B cell (primary cell): ENCODE results near the gene GPR150. TPM values are rescaled to one million over a fixed set of nuclear protein-coding genes. Genes with fewer than 3 reads are reported as not detected.

Experiments
- ATAC-seq: fragments of 200-7000 bp; cut with Tn5 transposase; one replicate; pipeline ENCODE4 v1.10.0; 2021; ENCODE audit warnings: low read depth, mild to moderate bottlenecking, moderate number of reproducible peaks, moderate library complexity
- CTCF ChIA-PET: fragments of 350-600 bp; sonication (Branson Sonifier 250); formaldehyde crosslinking; loops from one replicate; lab custom pipeline; 2021; ENCODE audit warnings: antibody characterized with exemption, inconsistent platforms; lab: Charles Lee
- POLR2A ChIA-PET: fragments of 350-600 bp; sonication (Branson Sonifier 250); formaldehyde crosslinking; loops from one replicate; lab custom pipeline; 2021; ENCODE audit warnings: antibody characterized with exemption; lab: Charles Lee
- DNase-seq: peaks from one replicate; pipeline ENCODE4 v3.0.0; 2013
- H2AFZ ChIP-seq: 2 replicates; pipeline ENCODE4 v1.6.1; 2012; ENCODE audit warnings: mild to moderate bottlenecking, low read depth, low read length; ENCODE audit not compliant: insufficient read depth, poor library complexity, severe bottlenecking
- H3K27ac ChIP-seq, 2 donors: 1 replicate in 1 of 2; 2 replicates in 1 of 2; pipeline ENCODE4 v1.5.1; 2012 to 2013; ENCODE audit warnings: low read length in 2 of 2, mild to moderate bottlenecking in 2 of 2, moderate library complexity in 1 of 2
- H3K27me3 ChIP-seq, 4 experiments: fragments of 200-600 bp in 1 of 4; sonication (generic) in 1 of 4; replicated peaks in 1 of 4; 1 replicate in 2 of 4; 2 replicates in 2 of 4; pipeline versions ENCODE4 v1.6.1 to v1.7.0; 2013 to 2016; ENCODE audit warnings: low read length in 3 of 4, mild to moderate bottlenecking in 2 of 4, mixed read lengths in 1 of 4, moderate library complexity in 1 of 4; ENCODE audit not compliant: insufficient read depth in 4 of 4, control insufficient read depth in 3 of 4; ENCODE audit errors: control extremely low read depth in 1 of 4
- H3K36me3 ChIP-seq, 2 experiments: replicated peaks in 1 of 2; 1 replicate in 1 of 2; 2 replicates in 1 of 2; pipeline versions ENCODE4 v1.6.1 to v1.7.1; 2013; ENCODE audit warnings: low read length in 1 of 2; ENCODE audit not compliant: insufficient read depth in 2 of 2, control insufficient read depth in 1 of 2; ENCODE audit errors: control extremely low read depth in 1 of 2, extremely low read depth in 1 of 2
- H3K4me1 ChIP-seq, 2 donors: fragments of 200-600 bp in 1 of 2; sonication (generic) in 1 of 2; 1 replicate in 1 of 2; 2 replicates in 1 of 2; pipeline versions ENCODE4 v1.5.1 to v1.6.1; 2013 to 2017; ENCODE audit warnings: low read length in 2 of 2; ENCODE audit not compliant: control insufficient read depth in 2 of 2, insufficient read depth in 2 of 2
- H3K4me2 ChIP-seq: replicated peaks from 2 replicates; pipeline ENCODE3; 2012; ENCODE audit warnings: mild to moderate bottlenecking, low read depth, low read length; ENCODE audit not compliant: poor library complexity, severe bottlenecking
- H3K4me3 ChIP-seq, 5 experiments: fragments of 200-600 bp in 1 of 5; sonication (generic) in 1 of 5; 1 replicate in 3 of 5; 2 replicates in 2 of 5; pipeline versions ENCODE4 v1.5.1 to v1.7.0; 2011 to 2016; ENCODE audit warnings: low read length in 4 of 5, mild to moderate bottlenecking in 4 of 5, low read depth in 2 of 5, control low read depth in 1 of 5, moderate library complexity in 1 of 5; ENCODE audit not compliant: insufficient read depth in 1 of 5; ENCODE audit errors: control extremely low read depth in 1 of 5, extremely low read depth in 1 of 5
- H3K79me2 ChIP-seq: fragments of 200-600 bp; sonication (generic); one replicate; pipeline ENCODE4 v1.6.0; 2016; ENCODE audit warnings: low read length; ENCODE audit not compliant: control insufficient read depth, insufficient read depth
- H3K9ac ChIP-seq: fragments of 200-600 bp; sonication (generic); 2 replicates; pipeline ENCODE4 v1.6.1; 2017; ENCODE audit warnings: mild to moderate bottlenecking, low read length, moderate library complexity
- H3K9me3 ChIP-seq, 3 donors: one replicate each; pipeline versions ENCODE4 v1.6.1 to v1.7.1; 2013; ENCODE audit warnings: low read length in 2 of 3; ENCODE audit not compliant: control insufficient read depth in 2 of 3, insufficient read depth in 1 of 3; ENCODE audit errors: control extremely low read depth in 1 of 3
- H4K20me1 ChIP-seq: 2 replicates; pipeline ENCODE4 v1.6.0; 2012; ENCODE audit warnings: mild to moderate bottlenecking, low read length; ENCODE audit not compliant: insufficient read depth, control insufficient read depth, poor library complexity, severe bottlenecking
- H3K27ac Mint-ChIP-seq: one replicate; pipeline ENCODE4 v1.8.0; 2021; ENCODE audit warnings: mixed read lengths
- H3K27me3 Mint-ChIP-seq: one replicate; pipeline ENCODE4 v1.8.0; 2021; ENCODE audit warnings: mixed read lengths
- H3K4me1 Mint-ChIP-seq: one replicate; pipeline ENCODE4 v1.8.0; 2021; ENCODE audit warnings: mixed read lengths
- H3K4me3 Mint-ChIP-seq: one replicate; pipeline ENCODE4 v1.8.0; 2021; ENCODE audit warnings: mixed read lengths
- H3K9me3 Mint-ChIP-seq: one replicate; pipeline ENCODE4 v1.8.0; 2022; ENCODE audit warnings: mixed read lengths; ENCODE audit not compliant: insufficient read depth
- CTCF ChIP-seq: fragments of 200-600 bp; IDR thresholded peaks from one replicate; pipeline ENCODE4 v1.8.0; 2022; ENCODE audit warnings: antibody characterized with exemption, mild to moderate bottlenecking
- EZH2 ChIP-seq: IDR thresholded peaks from 2 replicates; pipeline ENCODE4 v1.6.1; 2012; ENCODE audit warnings: borderline replicate concordance, low read depth, mild to moderate bottlenecking, moderate library complexity, low read length; ENCODE audit not compliant: insufficient read depth, poor library complexity, severe bottlenecking
- WGBS: methylation state at CpG from one replicate; pipeline ENCODE4 v1.1.5; 2013; ENCODE audit warnings: missing lambda C conversion rate; ENCODE audit not compliant: insufficient coverage; 5-methylcytosine and 5-hydroxymethylcytosine counted together
- intact Hi-C: fragments of 100-400 bp; cut with micrococcal nuclease; formaldehyde crosslinking; loops from one replicate; pipeline ENCODE4 v1.10.0; 2022
- polyA plus RNA-seq: library from polyadenylated mRNA; depleted of rRNA; stranded (reverse); fragments of >200 nt; gene quantifications from 2 replicates; pipeline ENCODE4 v1.2.3, GENCODE V29; 2012
- total RNA-seq, 2 donors: library from RNA; stranded (reverse); fragments of 120-200 nt in 1 of 2; gene quantifications; 1 replicate in 1 of 2; 2 replicates in 1 of 2; pipeline versions ENCODE4 v1.2.3 to v1.2.4, GENCODE V29; 2013 to 2022

Gene GPR150
- total and polyA plus RNA-seq, 2 donors (not counting 1 experiment from before 2014, with no cell fraction given) = 0.27 to 0.86 TPM

DNA sequence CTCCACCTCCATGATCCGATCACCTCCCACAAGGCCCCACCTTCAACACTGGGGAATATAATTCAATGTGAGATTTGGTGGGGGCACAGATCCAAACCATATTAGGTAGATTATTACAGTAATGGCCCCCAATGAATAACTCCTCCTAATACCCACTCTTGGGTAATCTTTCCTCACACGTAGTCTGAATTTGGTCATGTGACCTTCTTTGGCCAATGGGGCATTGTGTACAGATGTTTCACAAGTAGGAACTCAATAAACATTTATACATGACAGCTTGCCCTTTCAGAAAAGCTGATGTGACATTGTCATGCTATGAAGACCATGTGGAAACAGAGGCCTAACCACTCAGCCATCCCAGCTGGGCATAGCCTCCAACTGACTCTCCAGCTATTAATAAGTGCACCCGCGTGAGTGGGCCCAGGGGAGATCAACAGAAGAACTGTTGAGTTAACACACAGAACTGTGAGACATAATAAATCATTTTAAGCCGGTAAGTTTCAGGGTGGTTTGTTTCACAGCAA lies 10.6 kb downstream of the GPR150 start:
- ATAC-seq = no peak
- no peaks in the 10 kb centered on the region for H3K79me2 ChIP-seq
- H3K9me3 ChIP-seq = peaks cover 0 to 5% (median 3%) of the 10 kb centered on the region in 3 donors
- H3K9ac ChIP-seq = no peak overlapping the region
- intact Hi-C loops = no loop called here
- POLR2A ChIA-PET = no interaction called here
- no CpG with 5 or more reads among the region's 5 CpGs for WGBS
- TF ChIP-seq CTCF (no peak), EZH2 (no peak)
- H3K4me1 ChIP-seq = peaks cover 7 to 9% of the 10 kb centered on the region in 2 donors
- H3K36me3 ChIP-seq = no peaks in the 10 kb centered on the region
- DNase-seq = no peak
- no peaks in the 10 kb centered on the region for H3K27me3 ChIP-seq
- no peak overlapping the region for H2AFZ ChIP-seq
- Mint-ChIP-seq H3K4me3 (no peak overlapping the region), H3K27me3 (no peaks in the 10 kb centered on the region), H3K4me1 (peaks cover 11% of the 10 kb centered on the region), H3K9me3 (peaks cover 2% of the 10 kb centered on the region), H3K27ac (no peak overlapping the region)
- CTCF ChIA-PET = interaction anchor here (0.5 to 2.6 kb wide), 2 partner anchors 14 to 1496 kb away, joined by 3 to 17 read pairs; no protein-coding TSS in a partner anchor
- H3K4me3 ChIP-seq = no peak overlapping the region
- H4K20me1 ChIP-seq = no peaks in the 10 kb centered on the region
- H3K27ac ChIP-seq = no peak overlapping the region
- no peak overlapping the region for H3K4me2 ChIP-seq

DNA sequence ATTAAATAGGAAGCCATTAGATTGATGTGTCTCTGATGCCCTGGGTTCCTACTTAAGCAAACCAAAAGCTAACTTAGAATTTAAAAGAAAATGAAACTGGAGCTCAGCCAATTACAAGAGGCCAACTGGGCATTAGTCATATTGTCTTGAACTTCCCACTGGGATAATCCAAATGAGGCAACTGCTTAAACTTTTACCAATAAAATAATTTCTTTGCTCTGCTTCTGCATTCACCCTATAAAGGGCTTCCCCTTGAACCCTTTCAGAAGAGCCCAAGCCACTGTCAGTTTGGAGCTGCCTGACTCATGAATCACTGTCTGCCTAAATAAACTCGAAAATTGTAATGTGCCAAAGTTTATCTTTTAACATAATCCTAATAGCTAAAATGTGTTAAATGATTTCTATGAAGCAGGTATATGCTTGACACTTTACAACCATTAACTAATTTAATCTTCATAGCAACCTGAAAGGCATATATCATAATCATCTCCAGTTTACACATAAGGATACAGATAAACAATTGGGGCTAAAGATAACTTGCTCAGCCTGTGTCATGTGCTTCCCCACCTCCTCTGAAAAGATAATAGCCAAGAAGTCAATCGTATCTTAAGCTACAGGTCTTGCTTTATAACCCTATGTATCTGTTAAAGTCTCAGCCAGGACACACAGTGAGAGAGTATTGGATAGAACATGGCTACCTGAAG lies 11.5 kb downstream of the GPR150 start:
- DNase-seq (no peak), ATAC-seq (peak; percentile 5)
- no peaks in the 10 kb centered on the region for H4K20me1 ChIP-seq
- peaks cover 7 to 9% of the 10 kb centered on the region in 2 donors for H3K4me1 ChIP-seq
- peak overlapping the region; percentile 6 for H3K4me2 ChIP-seq
- Mint-ChIP-seq H3K27ac (peak overlapping the region; percentile 83), H3K9me3 (peaks cover 2% of the 10 kb centered on the region), H3K27me3 (no peaks in the 10 kb centered on the region), H3K4me1 (peaks cover 11% of the 10 kb centered on the region), H3K4me3 (no peak overlapping the region)
- peaks cover 0 to 5% (median 3%) of the 10 kb centered on the region in 3 donors for H3K9me3 ChIP-seq
- no peaks in the 10 kb centered on the region for H3K79me2 ChIP-seq
- ChIA-PET POLR2A (interaction anchor here (0.6 to 0.8 kb wide), 2 partner anchors 13 to 15 kb away, joined by 4 to 5 read pairs; partner anchors contain the start of gene RFESD), CTCF (interaction anchor here (0.8 to 2.6 kb wide), 5 partner anchors 9 to 150 kb away, joined by 3 to 17 read pairs (median 4); partner anchors contain the start of gene RFESD)
- H2AFZ ChIP-seq = peak overlapping the region; percentile 64
- H3K27ac ChIP-seq = no peak overlapping the region
- WGBS = no CpG with 5 or more reads among the region's 2 CpGs
- H3K4me3 ChIP-seq = no peak overlapping the region
- no peak overlapping the region for H3K9ac ChIP-seq
- TF ChIP-seq EZH2 = no peak
- TF ChIP-seq CTCF = no peak
- H3K27me3 ChIP-seq = no peaks in the 10 kb centered on the region
- intact Hi-C loops = no loop called here
- no peaks in the 10 kb centered on the region for H3K36me3 ChIP-seq
